ENCODE results near the gene ATP11A.

The ATP11A gene

GRCh38 chr13:112905086-112905485 lies 215.2 kb downstream of the ATP11A start:
- H3K27me3 ChIP-seq (ENCODE audit: control insufficient read depth, insufficient read depth, low read length), result peaks cover 11% of the 10 kb centered on the region
- H3K4me3 ChIP-seq (ENCODE audit: low read length), result no peak overlapping the region
- peaks cover 4% of the 10 kb centered on the region for H3K36me3 ChIP-seq (ENCODE audit: control insufficient read depth, low read depth, low read length)
- peaks cover 5% of the 10 kb centered on the region for H3K9me3 ChIP-seq (ENCODE audit: control insufficient read depth, low read depth, low read length)
- H3K9ac ChIP-seq (ENCODE audit: low read length), result no peak overlapping the region
- H3K27ac ChIP-seq (ENCODE audit: low read length), result no peak overlapping the region
- H3K4me1 ChIP-seq (ENCODE audit: control insufficient read depth, low read depth, low read length), result peaks cover 43% of the 10 kb centered on the region

GRCh38 chr13:112905619-112905989 lies 215.8 kb downstream of the ATP11A start:
- Histone ChIP-seq H3K9me3 (ENCODE audit: control insufficient read depth, low read depth, low read length) (peaks cover 5% of the 10 kb centered on the region), H3K27ac (ENCODE audit: low read length) (peak overlapping the region; percentile 61), H3K9ac (ENCODE audit: low read length) (no peak overlapping the region), H3K4me1 (ENCODE audit: control insufficient read depth, low read depth, low read length) (peaks cover 43% of the 10 kb centered on the region), H3K4me3 (ENCODE audit: low read length) (no peak overlapping the region), H3K36me3 (ENCODE audit: control insufficient read depth, low read depth, low read length) (peaks cover 4% of the 10 kb centered on the region), H3K27me3 (ENCODE audit: control insufficient read depth, insufficient read depth, low read length) (peaks cover 11% of the 10 kb centered on the region)

- Histone ChIP-seq H3K4me1 (ENCODE audit: control insufficient read depth, low read depth, low read length) (peaks cover 41% of the 10 kb centered on the region), H3K9ac (ENCODE audit: low read length) (no peak overlapping the region), H3K27ac (ENCODE audit: low read length) (peak overlapping the region; percentile 61), H3K36me3 (ENCODE audit: control insufficient read depth, low read depth, low read length) (peaks cover 4% of the 10 kb centered on the region), H3K27me3 (ENCODE audit: control insufficient read depth, insufficient read depth, low read length) (peaks cover 11% of the 10 kb centered on the region), H3K4me3 (ENCODE audit: low read length) (no peak overlapping the region), H3K9me3 (ENCODE audit: control insufficient read depth, low read depth, low read length) (peaks cover 5% of the 10 kb centered on the region)
Measured at GRCh38 chr13:112905990-112906641, 216.3 kb downstream of the ATP11A start.

- Histone ChIP-seq H3K4me3 (ENCODE audit: low read length) (no peak overlapping the region), H3K27me3 (ENCODE audit: control insufficient read depth, insufficient read depth, low read length) (peaks cover 11% of the 10 kb centered on the region), H3K9me3 (ENCODE audit: control insufficient read depth, low read depth, low read length) (peaks cover 5% of the 10 kb centered on the region), H3K4me1 (ENCODE audit: control insufficient read depth, low read depth, low read length) (peaks cover 30% of the 10 kb centered on the region), H3K27ac (ENCODE audit: low read length) (no peak overlapping the region), H3K36me3 (ENCODE audit: control insufficient read depth, low read depth, low read length) (peaks cover 4% of the 10 kb centered on the region), H3K9ac (ENCODE audit: low read length) (no peak overlapping the region)
Measured at GRCh38 chr13:112907286-112907685, 217.4 kb downstream of the ATP11A start.

- Histone ChIP-seq H3K36me3 (ENCODE audit: control insufficient read depth, low read depth, low read length) (peaks cover 4% of the 10 kb centered on the region), H3K9me3 (ENCODE audit: control insufficient read depth, low read depth, low read length) (peaks cover 5% of the 10 kb centered on the region), H3K27ac (ENCODE audit: low read length) (no peak overlapping the region), H3K27me3 (ENCODE audit: control insufficient read depth, insufficient read depth, low read length) (peaks cover 11% of the 10 kb centered on the region), H3K4me1 (ENCODE audit: control insufficient read depth, low read depth, low read length) (peaks cover 24% of the 10 kb centered on the region), H3K9ac (ENCODE audit: low read length) (no peak overlapping the region), H3K4me3 (ENCODE audit: low read length) (no peak overlapping the region)
Measured at GRCh38 chr13:112907871-112908331, 218.1 kb downstream of the ATP11A start.

GRCh38 chr13:112908342-112908741 lies 218.5 kb downstream of the ATP11A start:
- no peak overlapping the region for H3K9ac ChIP-seq (ENCODE audit: low read length)
- H3K4me3 ChIP-seq (ENCODE audit: low read length), result no peak overlapping the region
- H3K4me1 ChIP-seq (ENCODE audit: control insufficient read depth, low read depth, low read length), result peaks cover 20% of the 10 kb centered on the region
- H3K27me3 ChIP-seq (ENCODE audit: control insufficient read depth, insufficient read depth, low read length), result peaks cover 11% of the 10 kb centered on the region
- peaks cover 4% of the 10 kb centered on the region for H3K36me3 ChIP-seq (ENCODE audit: control insufficient read depth, low read depth, low read length)
- H3K9me3 ChIP-seq (ENCODE audit: control insufficient read depth, low read depth, low read length), result peaks cover 5% of the 10 kb centered on the region
- no peak overlapping the region for H3K27ac ChIP-seq (ENCODE audit: low read length)

GRCh38 chr13:112910016-112910415 lies 220.2 kb downstream of the ATP11A start:
- Histone ChIP-seq H3K4me1 (ENCODE audit: control insufficient read depth, low read depth, low read length) (peaks cover 20% of the 10 kb centered on the region), H3K9ac (ENCODE audit: low read length) (no peak overlapping the region), H3K27ac (ENCODE audit: low read length) (no peak overlapping the region), H3K36me3 (ENCODE audit: control insufficient read depth, low read depth, low read length) (no peaks in the 10 kb centered on the region), H3K27me3 (ENCODE audit: control insufficient read depth, insufficient read depth, low read length) (peaks cover 11% of the 10 kb centered on the region), H3K4me3 (ENCODE audit: low read length) (no peak overlapping the region), H3K9me3 (ENCODE audit: control insufficient read depth, low read depth, low read length) (no peaks in the 10 kb centered on the region)

- no peaks in the 10 kb centered on the region for H3K9me3 ChIP-seq (ENCODE audit: control insufficient read depth, low read depth, low read length)
- H3K9ac ChIP-seq (ENCODE audit: low read length), result no peak overlapping the region
- H3K27me3 ChIP-seq (ENCODE audit: control insufficient read depth, insufficient read depth, low read length), result peaks cover 11% of the 10 kb centered on the region
- no peak overlapping the region for H3K27ac ChIP-seq (ENCODE audit: low read length)
- H3K4me3 ChIP-seq (ENCODE audit: low read length), result no peak overlapping the region
- H3K4me1 ChIP-seq (ENCODE audit: control insufficient read depth, low read depth, low read length), result peaks cover 16% of the 10 kb centered on the region
- no peaks in the 10 kb centered on the region for H3K36me3 ChIP-seq (ENCODE audit: control insufficient read depth, low read depth, low read length)
Measured at GRCh38 chr13:112910616-112911280, 220.9 kb downstream of the ATP11A start.

GRCh38 chr13:112911285-112911701 lies 221.5 kb downstream of the ATP11A start:
- H3K9ac ChIP-seq (ENCODE audit: low read length), result no peak overlapping the region

GRCh38 chr13:112911883-112912282 lies 222.0 kb downstream of the ATP11A start:
- H3K9ac ChIP-seq (ENCODE audit: low read length), result no peak overlapping the region
- peaks cover 5% of the 10 kb centered on the region for H3K4me1 ChIP-seq (ENCODE audit: control insufficient read depth, low read depth, low read length)
- H3K27me3 ChIP-seq (ENCODE audit: control insufficient read depth, insufficient read depth, low read length), result peaks cover 11% of the 10 kb centered on the region
- no peaks in the 10 kb centered on the region for H3K36me3 ChIP-seq (ENCODE audit: control insufficient read depth, low read depth, low read length)
- H3K27ac ChIP-seq (ENCODE audit: low read length), result no peak overlapping the region
- H3K9me3 ChIP-seq (ENCODE audit: control insufficient read depth, low read depth, low read length), result no peaks in the 10 kb centered on the region
- H3K4me3 ChIP-seq (ENCODE audit: low read length), result no peak overlapping the region

More at GRCh38 chr13:112911285-112911701, 221.5 kb downstream of the ATP11A start:
- no peaks in the 10 kb centered on the region for H3K36me3 ChIP-seq (ENCODE audit: control insufficient read depth, low read depth, low read length)
- peaks cover 11% of the 10 kb centered on the region for H3K4me1 ChIP-seq (ENCODE audit: control insufficient read depth, low read depth, low read length)
- H3K4me3 ChIP-seq (ENCODE audit: low read length), result no peak overlapping the region
- no peaks in the 10 kb centered on the region for H3K9me3 ChIP-seq (ENCODE audit: control insufficient read depth, low read depth, low read length)
- H3K27ac ChIP-seq (ENCODE audit: low read length), result no peak overlapping the region
- H3K27me3 ChIP-seq (ENCODE audit: control insufficient read depth, insufficient read depth, low read length), result peaks cover 11% of the 10 kb centered on the region

- no peak overlapping the region for H3K27ac ChIP-seq (ENCODE audit: low read length)
- H3K27me3 ChIP-seq (ENCODE audit: control insufficient read depth, insufficient read depth, low read length), result peaks cover 2% of the 10 kb centered on the region
- no peaks in the 10 kb centered on the region for H3K9me3 ChIP-seq (ENCODE audit: control insufficient read depth, low read depth, low read length)
- H3K4me1 ChIP-seq (ENCODE audit: control insufficient read depth, low read depth, low read length), result no peaks in the 10 kb centered on the region
- no peak overlapping the region for H3K4me3 ChIP-seq (ENCODE audit: low read length)
- H3K36me3 ChIP-seq (ENCODE audit: control insufficient read depth, low read depth, low read length), result no peaks in the 10 kb centered on the region
- no peak overlapping the region for H3K9ac ChIP-seq (ENCODE audit: low read length)
Measured at GRCh38 chr13:112912726-112913440, 223.0 kb downstream of the ATP11A start.
